ENCODE results near the gene EEF1G.

GRCh38 chr11:62542750-62543567, 30.7 kb downstream of the EEF1G start:
- TF ChIP-seq CTCF (IDR thresholded peaks at IDR 0.05; ENCODE audit: low read depth, low read length), result peak; percentile 95
- no peak; the same call in 1 of the 2 replicates for TF ChIP-seq MYC (IDR thresholded peaks at IDR 0.05; ENCODE audit: low read depth, low read length)
- TF ChIP-seq POLR2A (IDR thresholded peaks at IDR 0.05; ENCODE audit: extremely low read depth, insufficient read length), result no peak
- TF ChIP-seq MAX (IDR thresholded peaks at IDR 0.05; ENCODE audit: low read depth, low read length), result peak; percentile 38; the same call in 1 of the 2 replicates
